ENCODE measurements around the gene PLXNA4.

PLXNA4 gene

GRCh38 chr7:132489776-132490237 lies 86.5 kb downstream of the PLXNA4 start:
- Histone ChIP-seq H3K4me1 (ENCODE audit: control insufficient read depth, low read length) (no peaks in the 10 kb centered on the region), H3K36me3 (ENCODE audit: control insufficient read depth, low read length) (no peaks in the 10 kb centered on the region), H3K27me3 (ENCODE audit: control insufficient read depth, low read length) (no peaks in the 10 kb centered on the region), H3K4me2 (ENCODE audit: low read length) (no peak overlapping the region), H3K9me3 (ENCODE audit: control insufficient read depth, insufficient read depth, low read length) (no peaks in the 10 kb centered on the region), H3K9me2 (replicated peaks; ENCODE audit: control insufficient read depth, low read length) (no peaks in the 10 kb centered on the region), H3K27ac (ENCODE audit: low read depth, low read length) (no peak overlapping the region), H3F3A (ENCODE audit: control insufficient read depth, insufficient read depth) (no peaks in the 10 kb centered on the region), H4K20me1 (ENCODE audit: control insufficient read depth, insufficient read depth, low read depth, low read length) (no peaks in the 10 kb centered on the region), H3K4me3 (ENCODE audit: low read length) (no peak overlapping the region), H3K79me2 (ENCODE audit: control insufficient read depth, low read length) (no peaks in the 10 kb centered on the region)
- TF ChIP-seq CTCF (IDR thresholded peaks at IDR 0.05; ENCODE audit: low read depth, low read length, poor library complexity, severe bottlenecking) (no peak), EZH2phosphoT487 (IDR thresholded peaks at IDR 0.05; ENCODE audit: borderline replicate concordance, low read length) (no peak)

- Histone ChIP-seq H3K4me1 (ENCODE audit: control insufficient read depth, low read length) (no peaks in the 10 kb centered on the region), H3K27ac (ENCODE audit: low read depth, low read length) (no peak overlapping the region), H3K4me3 (ENCODE audit: low read length) (no peak overlapping the region), H3K79me2 (ENCODE audit: control insufficient read depth, low read length) (no peaks in the 10 kb centered on the region), H4K20me1 (ENCODE audit: control insufficient read depth, insufficient read depth, low read depth, low read length) (no peaks in the 10 kb centered on the region), H3K9me3 (ENCODE audit: control insufficient read depth, insufficient read depth, low read length) (no peaks in the 10 kb centered on the region), H3K4me2 (ENCODE audit: low read length) (no peak overlapping the region), H3K9me2 (replicated peaks; ENCODE audit: control insufficient read depth, low read length) (no peaks in the 10 kb centered on the region), H3K27me3 (ENCODE audit: control insufficient read depth, low read length) (no peaks in the 10 kb centered on the region), H3F3A (ENCODE audit: control insufficient read depth, insufficient read depth) (no peaks in the 10 kb centered on the region), H3K36me3 (ENCODE audit: control insufficient read depth, low read length) (no peaks in the 10 kb centered on the region)
- TF ChIP-seq CTCF (IDR thresholded peaks at IDR 0.05; ENCODE audit: low read depth, low read length, poor library complexity, severe bottlenecking) (no peak), EZH2phosphoT487 (IDR thresholded peaks at IDR 0.05; ENCODE audit: borderline replicate concordance, low read length) (no peak)
These were observed 87.5 kb downstream of the PLXNA4 start for GRCh38 chr7:132488634-132489302.

- Histone ChIP-seq H4K20me1 (ENCODE audit: control insufficient read depth, insufficient read depth, low read depth, low read length) (no peaks in the 10 kb centered on the region), H3F3A (ENCODE audit: control insufficient read depth, insufficient read depth) (no peaks in the 10 kb centered on the region), H3K9me2 (replicated peaks; ENCODE audit: control insufficient read depth, low read length) (no peaks in the 10 kb centered on the region), H3K36me3 (ENCODE audit: control insufficient read depth, low read length) (no peaks in the 10 kb centered on the region), H3K79me2 (ENCODE audit: control insufficient read depth, low read length) (no peaks in the 10 kb centered on the region), H3K4me2 (ENCODE audit: low read length) (no peak overlapping the region), H3K4me3 (ENCODE audit: low read length) (no peak overlapping the region), H3K4me1 (ENCODE audit: control insufficient read depth, low read length) (no peaks in the 10 kb centered on the region), H3K27me3 (ENCODE audit: control insufficient read depth, low read length) (no peaks in the 10 kb centered on the region), H3K27ac (ENCODE audit: low read depth, low read length) (no peak overlapping the region), H3K9me3 (ENCODE audit: control insufficient read depth, insufficient read depth, low read length) (no peaks in the 10 kb centered on the region)
- TF ChIP-seq CTCF (IDR thresholded peaks at IDR 0.05; ENCODE audit: low read depth, low read length, poor library complexity, severe bottlenecking), result no peak
- TF ChIP-seq EZH2phosphoT487 (IDR thresholded peaks at IDR 0.05; ENCODE audit: borderline replicate concordance, low read length), result no peak
These were observed 90.0 kb downstream of the PLXNA4 start for GRCh38 chr7:132486274-132486610.

Data from DOHH2 (cell line).